Pancreas (tissue), 10 donors: Measurements from ENCODE around the gene ULBP2. TPM values are rescaled to one million over a fixed set of nuclear protein-coding genes. Genes with fewer than 3 reads are reported as not detected.
"Not testable (repeated sequence)": the region's sequence is repeated elsewhere in the genome, so short reads cannot be mapped to it uniquely, and the experiment has no call there.

ENCODE experiments used
- ATAC-seq, 4 donors: fragments of 200-7000 bp; cut with Tn5 transposase; one replicate each; pipeline versions ENCODE4 v1.8.0 to v1.9.1; 2020; ENCODE audit warnings: mild to moderate bottlenecking in 4 of 4, moderate library complexity in 4 of 4
- DNase-seq, 6 donors: peaks; one replicate each; pipeline ENCODE4 v3.0.0-alpha.2; 2020
- FAIRE-seq: peaks from 2 replicates; lab custom pipeline; 2012; peaks lifted over from hg19 to GRCh38; lab: Jason Lieb, UNC
- H3K27ac ChIP-seq, 4 donors: fragments of 200-600 bp; sonication (generic); 1 replicate in 3 of 4; 2 replicates in 1 of 4; pipeline versions ENCODE4 v1.5.0 to v1.8.0; 2020
- H3K27me3 ChIP-seq, 4 donors: fragments of 200-600 bp; one replicate each; pipeline ENCODE4 v1.8.0; 2021
- H3K36me3 ChIP-seq, 3 donors: fragments of 200-600 bp; sonication (generic) in 1 of 3; one replicate each; pipeline versions ENCODE4 v1.5.0 to v1.8.0; 2020 to 2021
- H3K4me1 ChIP-seq, 3 donors: fragments of 200-600 bp; one replicate each; pipeline ENCODE4 v1.8.0; 2021
- H3K4me3 ChIP-seq, 4 donors: fragments of 200-600 bp; sonication (generic) in 2 of 4; one replicate each; pipeline versions ENCODE4 v1.5.0 to v1.8.0; 2020 to 2021
- H3K9me3 ChIP-seq, 4 donors: fragments of 200-600 bp; one replicate each; pipeline ENCODE4 v1.8.0; 2021
- WGBS, 2 donors: extraction: QIAGEN DNeasy Blood & Tissue Kit; methylation state at CpG; one replicate each; pipeline ENCODE4 v1.1.7; 2013; 5-methylcytosine and 5-hydroxymethylcytosine counted together
- intact Hi-C, 3 donors: fragments of 100-400 bp; cut with DNase I; formaldehyde crosslinking; loops; one replicate each; pipeline versions ENCODE4 v1.11.1 to v1.14.2; 2022
- polyA plus RNA-seq, 2 donors: library from polyadenylated mRNA; stranded (reverse); fragments of 200-250 nt; gene quantifications; one replicate each; pipeline ENCODE4 v1.2.3, GENCODE V29; 2013
- total RNA-seq, 6 donors: library from RNA; stranded (reverse); fragmentation: NEBNext Ultra II Directional in 4 of 6; extraction: Animal tissue kit (Norgen Biotek cat#: 25700) in 4 of 6; gene quantifications; one replicate each; pipeline versions ENCODE4 v1.2.1 to v1.2.4, GENCODE V29; 2021 to 2023
- TF ChIP-seq, protein P1 (sequence below), 4 donors: fragments of 200-600 bp; sonication (generic) in 3 of 4; IDR thresholded peaks; one replicate each; pipeline versions ENCODE4 v1.5.0 to v1.8.0; 2021; ENCODE audit warnings: antibody characterized with exemption in 4 of 4
- donor health status: healthy with polysubstance abuse.
- donor health status: DM: no; HTN: no; CAD: no; lungs with moderate emphysema.
- donor health status: DM: no; HTN: no; CAD: no.
- donor health status: control.
- donor health status: control.
- donor health status: Bipolar disorder and iron deficiency.
- donor health status: DM: yes; HTN: yes; CAD: no.
- donor health status: DM: no; HTN: no; CAD: no.
- donor health status: DM: no; HTN: no; CAD: no.
- donor health status: DM: yes; HTN: yes; CAD: no.

ULBP2 gene
- total and polyA plus RNA-seq, 8 donors = 0.19 to 0.37 (median 0.25) TPM; not detected in 3

DNA sequence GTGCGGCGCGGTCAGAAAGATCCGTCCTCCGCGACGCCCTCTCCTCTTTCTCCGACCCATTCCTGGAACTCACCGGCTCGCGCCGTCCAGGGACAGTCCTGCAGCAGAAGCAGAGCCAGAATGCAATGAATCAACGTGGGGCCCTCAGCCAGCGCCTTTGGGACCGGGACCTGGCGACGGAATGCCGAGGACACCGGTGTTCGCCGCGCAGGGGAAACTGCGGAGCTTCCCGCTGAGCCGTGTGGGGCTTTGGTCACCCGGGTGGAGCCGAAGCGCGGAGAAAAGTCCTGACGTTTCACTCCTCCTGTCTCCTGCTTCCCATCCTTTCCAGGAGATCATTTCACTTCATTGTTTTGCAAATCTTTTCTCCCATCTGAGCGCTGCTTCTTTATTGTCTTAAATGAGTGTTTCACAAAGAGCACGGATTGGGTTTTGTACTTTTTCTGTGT, 48.4 kb downstream of the ULBP2 start:
- FAIRE-seq = no peak
- intact Hi-C loops = no loop called here
- Histone ChIP-seq H3K36me3 (no peaks in the 10 kb centered on the region), H3K4me3 (peak overlapping the region in 2 of 4 donors; percentile 21 to 40), H3K27me3 (peaks cover 0 to 38% (median 5%) of the 10 kb centered on the region in 4 donors), H3K4me1 (peaks cover 7 to 16% (median 12%) of the 10 kb centered on the region in 3 donors), H3K9me3 (no peaks in the 10 kb centered on the region), H3K27ac (no peak overlapping the region)
- TF ChIP-seq, protein P1, sequence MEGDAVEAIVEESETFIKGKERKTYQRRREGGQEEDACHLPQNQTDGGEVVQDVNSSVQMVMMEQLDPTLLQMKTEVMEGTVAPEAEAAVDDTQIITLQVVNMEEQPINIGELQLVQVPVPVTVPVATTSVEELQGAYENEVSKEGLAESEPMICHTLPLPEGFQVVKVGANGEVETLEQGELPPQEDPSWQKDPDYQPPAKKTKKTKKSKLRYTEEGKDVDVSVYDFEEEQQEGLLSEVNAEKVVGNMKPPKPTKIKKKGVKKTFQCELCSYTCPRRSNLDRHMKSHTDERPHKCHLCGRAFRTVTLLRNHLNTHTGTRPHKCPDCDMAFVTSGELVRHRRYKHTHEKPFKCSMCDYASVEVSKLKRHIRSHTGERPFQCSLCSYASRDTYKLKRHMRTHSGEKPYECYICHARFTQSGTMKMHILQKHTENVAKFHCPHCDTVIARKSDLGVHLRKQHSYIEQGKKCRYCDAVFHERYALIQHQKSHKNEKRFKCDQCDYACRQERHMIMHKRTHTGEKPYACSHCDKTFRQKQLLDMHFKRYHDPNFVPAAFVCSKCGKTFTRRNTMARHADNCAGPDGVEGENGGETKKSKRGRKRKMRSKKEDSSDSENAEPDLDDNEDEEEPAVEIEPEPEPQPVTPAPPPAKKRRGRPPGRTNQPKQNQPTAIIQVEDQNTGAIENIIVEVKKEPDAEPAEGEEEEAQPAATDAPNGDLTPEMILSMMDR (IDR thresholded peaks at IDR 0.05) = no peak
- 2% methylated on average over 32 of the region's 32 CpGs for WGBS, 2 donors
- peak in 1 of 6 donors; percentile 55 for DNase-seq
- ATAC-seq = peak; percentile 49 to 59 (median 52)

DNA sequence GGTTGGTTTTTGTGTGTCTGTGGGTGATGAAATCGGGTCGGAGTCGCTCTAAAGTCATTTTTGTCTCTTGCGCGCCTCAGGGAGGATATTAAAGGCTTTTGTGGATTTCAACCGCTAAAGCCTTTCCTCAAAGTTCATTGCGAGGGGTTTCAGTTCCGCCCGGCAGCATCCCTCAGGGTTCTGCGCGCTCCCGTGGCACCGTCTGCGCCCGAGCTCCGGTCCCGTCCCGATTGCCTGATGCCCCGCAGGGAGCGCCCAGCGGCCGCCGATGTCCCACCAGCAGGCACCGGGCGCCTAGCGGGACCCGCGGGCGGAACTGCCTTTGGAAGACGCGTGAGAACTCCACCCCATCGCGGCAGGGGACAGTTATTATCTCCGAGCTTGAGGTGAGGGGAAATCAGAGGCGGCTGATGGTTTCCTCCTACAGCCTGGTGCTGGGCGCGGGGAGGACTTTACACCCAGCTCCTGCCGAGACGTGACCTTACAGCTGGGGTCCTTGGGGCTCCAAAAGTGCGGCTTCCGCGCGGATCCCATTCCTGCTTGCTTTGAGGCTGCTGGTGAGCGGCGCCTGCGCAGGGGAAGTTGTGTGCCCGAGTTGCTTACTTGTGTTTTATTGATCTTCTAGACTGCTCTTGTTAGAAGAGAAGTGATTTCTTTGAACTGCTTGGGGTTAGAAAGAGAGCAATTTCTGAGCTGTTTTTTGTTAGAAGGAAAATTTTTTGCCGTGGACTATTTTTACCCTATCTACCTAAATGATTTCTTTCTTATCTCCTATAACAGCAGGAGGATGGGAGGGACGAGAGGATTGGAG, 49.1 kb downstream of the ULBP2 start:
- H3K27me3 ChIP-seq = peaks cover 0 to 32% (median 5%) of the 10 kb centered on the region in 4 donors
- no peaks in the 10 kb centered on the region for H3K36me3 ChIP-seq
- ATAC-seq (peak; percentile 36 to 67 (median 56)), DNase-seq (peak in 1 of 6 donors; percentile 17), FAIRE-seq (no peak)
- WGBS, 2 donors = 2% methylated on average over 49 of the region's 49 CpGs
- no peak overlapping the region for H3K27ac ChIP-seq
- intact Hi-C loops = no loop called here
- H3K4me3 ChIP-seq = peak overlapping the region in 2 of 4 donors; percentile 21 to 40
- no peaks in the 10 kb centered on the region for H3K9me3 ChIP-seq
- H3K4me1 ChIP-seq = peaks cover 7 to 16% (median 12%) of the 10 kb centered on the region in 3 donors
- TF ChIP-seq, protein P1 (IDR thresholded peaks at IDR 0.05) = no peak

DNA sequence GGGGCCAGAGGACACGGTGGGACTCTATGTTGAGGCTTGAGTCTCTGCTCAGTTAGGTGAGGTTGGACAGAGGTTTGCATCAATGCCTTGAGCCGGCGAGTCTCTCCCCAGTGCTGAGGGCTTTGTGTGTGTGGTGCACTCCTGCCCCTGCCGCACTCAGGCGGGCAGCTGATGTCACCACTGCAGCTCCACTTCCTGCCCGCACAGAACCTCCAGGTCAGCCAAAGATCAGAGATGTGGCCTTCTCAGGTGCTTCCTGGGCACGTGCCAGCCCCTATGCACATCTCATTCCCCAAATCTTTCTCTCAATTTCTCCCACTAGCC, 49.6 kb downstream of the ULBP2 start:
- FAIRE-seq, H3K27ac ChIP-seq: not testable (repeated sequence)
- peak in 3 of 4 donors; percentile 45 to 65 (median 46) for ATAC-seq

DNA sequence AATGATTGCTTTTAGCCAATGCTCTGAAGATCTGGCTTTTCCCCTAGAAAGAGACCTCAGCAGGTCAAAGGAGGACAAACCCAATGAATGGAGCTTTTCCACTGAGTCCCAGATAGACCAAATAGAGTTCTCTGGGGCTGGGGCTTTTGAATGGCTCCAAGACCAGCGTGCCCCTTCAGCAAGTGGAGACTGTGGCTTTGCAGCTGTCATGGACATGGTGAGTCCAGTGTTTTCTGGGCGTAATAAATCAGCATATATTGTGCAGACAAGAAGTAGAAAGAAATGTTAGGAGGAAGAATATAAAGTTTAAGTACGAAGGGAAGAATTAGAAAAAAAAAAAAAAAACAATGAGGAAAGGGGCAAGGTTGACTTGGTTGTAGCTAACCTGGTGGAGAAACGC, 50.0 kb downstream of the ULBP2 start:
- DNase-seq = no peak
- H3K4me3 ChIP-seq = no peak overlapping the region
- no peaks in the 10 kb centered on the region for H3K9me3 ChIP-seq
- TF ChIP-seq, protein P1 (IDR thresholded peaks at IDR 0.05) = no peak
- WGBS, 2 donors = 56 to 60% methylated on average over 4 of the region's 4 CpGs
- intact Hi-C loops = no loop called here
- no peaks in the 10 kb centered on the region for H3K36me3 ChIP-seq
- FAIRE-seq = no peak
- H3K27ac ChIP-seq = no peak overlapping the region
- H3K27me3 ChIP-seq = peaks cover 0 to 26% (median 5%) of the 10 kb centered on the region in 4 donors
- peaks cover 7 to 16% (median 12%) of the 10 kb centered on the region in 3 donors for H3K4me1 ChIP-seq
- ATAC-seq = no peak

More for the DNA sequence above, 49.6 kb downstream of the ULBP2 start:
- intact Hi-C loops, H3K9me3 ChIP-seq, DNase-seq, H3K4me3 ChIP-seq, H3K36me3 ChIP-seq: not testable (repeated sequence)
- Histone ChIP-seq H3K27me3 (peaks cover 0 to 26% (median 5%) of the 10 kb centered on the region in 4 donors), H3K4me1 (peaks cover 7 to 16% (median 12%) of the 10 kb centered on the region in 3 donors)
- WGBS, 2 donors = 6% methylated on average over 5 to 7 of the region's 7 CpGs

DNA sequence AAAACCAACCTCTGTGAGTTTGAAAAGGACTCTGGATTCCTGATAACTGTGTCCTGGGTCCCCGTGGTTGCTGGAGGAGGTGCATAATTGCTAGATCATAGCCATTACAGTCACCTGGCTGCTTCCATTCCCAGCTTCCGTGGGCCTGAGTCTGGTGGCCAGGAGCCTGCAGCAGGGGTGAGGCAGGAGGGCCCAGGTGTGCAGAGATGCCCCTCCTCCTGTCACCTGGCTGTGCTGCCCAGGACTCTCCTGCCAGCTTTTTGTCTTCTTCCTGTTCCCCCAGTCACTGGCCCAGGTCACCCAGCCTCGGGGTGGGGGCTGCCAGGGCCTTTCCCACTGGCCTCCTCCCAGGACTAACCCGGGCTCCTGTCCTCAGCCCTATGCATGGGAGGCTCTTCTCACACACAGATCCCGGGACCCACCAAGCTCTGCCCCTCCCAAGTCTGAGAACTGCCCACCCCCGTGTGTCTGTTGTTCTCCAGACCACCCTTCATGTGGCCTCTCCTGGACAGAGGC, 53.5 kb downstream of the ULBP2 start:
- Histone ChIP-seq H3K4me1 (peaks cover 3 to 11% (median 6%) of the 10 kb centered on the region in 3 donors), H3K27ac (no peak overlapping the region), H3K27me3 (peaks cover 0 to 20% (median 3%) of the 10 kb centered on the region in 4 donors), H3K9me3 (no peaks in the 10 kb centered on the region), H3K4me3 (no peak overlapping the region), H3K36me3 (no peaks in the 10 kb centered on the region)
- DNase-seq (no peak), ATAC-seq (no peak), FAIRE-seq (no peak)
- 58 to 72% methylated on average over 6 of the region's 6 CpGs for WGBS, 2 donors
- TF ChIP-seq, protein P1 (IDR thresholded peaks at IDR 0.05) = no peak
- intact Hi-C loops = no loop called here
